ENCODE data around the gene PERCC1.

GRCh38 chr16:1433756-1434155 lies 2.9 kb downstream of the PERCC1 start:
- TF ChIP-seq, protein P1, sequence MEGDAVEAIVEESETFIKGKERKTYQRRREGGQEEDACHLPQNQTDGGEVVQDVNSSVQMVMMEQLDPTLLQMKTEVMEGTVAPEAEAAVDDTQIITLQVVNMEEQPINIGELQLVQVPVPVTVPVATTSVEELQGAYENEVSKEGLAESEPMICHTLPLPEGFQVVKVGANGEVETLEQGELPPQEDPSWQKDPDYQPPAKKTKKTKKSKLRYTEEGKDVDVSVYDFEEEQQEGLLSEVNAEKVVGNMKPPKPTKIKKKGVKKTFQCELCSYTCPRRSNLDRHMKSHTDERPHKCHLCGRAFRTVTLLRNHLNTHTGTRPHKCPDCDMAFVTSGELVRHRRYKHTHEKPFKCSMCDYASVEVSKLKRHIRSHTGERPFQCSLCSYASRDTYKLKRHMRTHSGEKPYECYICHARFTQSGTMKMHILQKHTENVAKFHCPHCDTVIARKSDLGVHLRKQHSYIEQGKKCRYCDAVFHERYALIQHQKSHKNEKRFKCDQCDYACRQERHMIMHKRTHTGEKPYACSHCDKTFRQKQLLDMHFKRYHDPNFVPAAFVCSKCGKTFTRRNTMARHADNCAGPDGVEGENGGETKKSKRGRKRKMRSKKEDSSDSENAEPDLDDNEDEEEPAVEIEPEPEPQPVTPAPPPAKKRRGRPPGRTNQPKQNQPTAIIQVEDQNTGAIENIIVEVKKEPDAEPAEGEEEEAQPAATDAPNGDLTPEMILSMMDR (IDR thresholded peaks at IDR 0.05) = no peak
- no peak for TF ChIP-seq POLR2A (IDR thresholded peaks at IDR 0.05)
